K562 (cell line): ENCODE data around the gene DYNC1I1. TPM values are rescaled to one million over a fixed set of nuclear protein-coding genes. Genes with fewer than 3 reads are reported as not detected.

Experiments used
- ATAC-seq: fragments of 200-7000 bp; cut with Tn5 transposase; 3 replicates; pipeline ENCODE4 v1.9.1; 2020; ENCODE audit warnings: moderate library complexity
- BruUV-seq: library from RNA; stranded (reverse); fragments of 400-500 nt; replicated peaks from 2 replicates; lab custom pipeline; 2021; lab: Mats Ljungman, UMichigan
- CTCF ChIA-PET: fragments of 300-600 bp; formaldehyde crosslinking; extraction: SDS; loops from one replicate; lab custom pipeline; 2021; ENCODE audit warnings: low intra/inter-chr PET ratio; lab: Yijun Ruan, JAX
- POLR2A ChIA-PET: fragments of 300-600, 350-650 bp; sonication (Branson Sonifier 250); formaldehyde crosslinking; extraction: SDS; loops from one replicate; lab custom pipeline; 2021; ENCODE audit warnings: antibody characterized with exemption, inconsistent platforms; lab: Yijun Ruan, JAX
- DNase-seq, 4 experiments: peaks; one replicate each; pipeline versions ENCODE4 v3.0.0 to v3.0.0-alpha.2; 2011 to 2018; ENCODE audit warnings: low spot score in 3 of 4, mixed read lengths in 3 of 4; ENCODE audit errors: extremely low read depth in 1 of 4
- FAIRE-seq: peaks from 2 replicates; lab custom pipeline; 2011; peaks lifted over from hg19 to GRCh38; lab: Jason Lieb, UNC
- H2AFZ ChIP-seq: 2 replicates; pipeline ENCODE4 v1.6.0; 2011; ENCODE audit warnings: low read depth, low read length, control low read depth, inconsistent platforms
- H3K27ac ChIP-seq: fragments of 200-600 bp; 3 replicates; pipeline ENCODE4 v1.8.0; 2011; ENCODE audit warnings: low read depth, mild to moderate bottlenecking, control low read depth, inconsistent platforms, low read length, moderate library complexity, mixed read lengths; ENCODE audit errors: extremely low read depth
- H3K27me3 ChIP-seq, 2 experiments: fragments of 300-600 bp in 1 of 2; 2 replicates in 1 of 2; 3 replicates in 1 of 2; pipeline versions ENCODE4 v1.6.0 to v1.8.0; 2011; ENCODE audit warnings: inconsistent platforms in 2 of 2, low read length in 2 of 2, mild to moderate bottlenecking in 1 of 2, mixed read lengths in 1 of 2, moderate library complexity in 1 of 2; ENCODE audit not compliant: control insufficient read depth in 2 of 2, insufficient read depth in 2 of 2
- H3K36me3 ChIP-seq: fragments of 300-600 bp; 3 replicates; pipeline ENCODE4 v1.8.0; 2011; ENCODE audit warnings: mild to moderate bottlenecking, low read length, inconsistent platforms; ENCODE audit not compliant: control insufficient read depth, insufficient read depth
- H3K4me1 ChIP-seq, 2 experiments: fragments of 200-600 bp in 1 of 2; replicated peaks in 1 of 2; 2 replicates in 1 of 2; 3 replicates in 1 of 2; pipeline versions ENCODE4 v1.5.1 to v1.8.0; 2011; ENCODE audit warnings: inconsistent platforms in 2 of 2, low read length in 2 of 2, mild to moderate bottlenecking in 1 of 2, mixed read lengths in 1 of 2, moderate library complexity in 1 of 2; ENCODE audit not compliant: control insufficient read depth in 2 of 2, insufficient read depth in 2 of 2
- H3K4me2 ChIP-seq: 2 replicates; pipeline ENCODE4 v1.6.1; 2011; ENCODE audit warnings: low read length, control low read depth, inconsistent platforms, mixed read lengths; ENCODE audit not compliant: insufficient read depth
- H3K4me3 ChIP-seq: fragments of 200-600 bp; sonication (generic), shearing (Covaris generic); 2 replicates; pipeline ENCODE4 v1.5.1; 2016; ENCODE audit warnings: control low read depth, inconsistent platforms
- H3K79me2 ChIP-seq: fragments of 200-600 bp; 3 replicates; pipeline ENCODE4 v1.8.0; 2011; ENCODE audit warnings: low read length, inconsistent platforms; ENCODE audit not compliant: control insufficient read depth, insufficient read depth
- H3K9ac ChIP-seq, 2 experiments: 2 replicates each; pipeline versions ENCODE4 v1.6.0 to v1.6.1; 2011; ENCODE audit warnings: low read depth in 2 of 2, low read length in 2 of 2, control low read depth in 1 of 2, inconsistent platforms in 1 of 2, mild to moderate bottlenecking in 1 of 2, mixed read lengths in 1 of 2; ENCODE audit not compliant: insufficient read depth in 1 of 2
- H3K9me1 ChIP-seq: one replicate; pipeline ENCODE4 v1.6.0; 2011; ENCODE audit warnings: inconsistent platforms, mild to moderate bottlenecking, low read length, moderate library complexity; ENCODE audit not compliant: control insufficient read depth, insufficient read depth
- H3K9me3 ChIP-seq: replicated peaks from 2 replicates; pipeline ENCODE4 v1.5.1; 2011; ENCODE audit warnings: low read depth, low read length, inconsistent platforms; ENCODE audit not compliant: control insufficient read depth, insufficient read depth
- H4K20me1 ChIP-seq: replicated peaks from 2 replicates; pipeline ENCODE4 v1.6.1; 2011; ENCODE audit warnings: low read length, inconsistent platforms, mixed read lengths; ENCODE audit not compliant: control insufficient read depth, insufficient read depth
- ATF1 ChIP-seq, 2 experiments: fragments of 450-650 bp in 1 of 2; IDR thresholded peaks; 2 replicates each; pipeline ENCODE4 v1.6.1; 2016; ENCODE audit warnings: missing compliant biosample characterization in 1 of 2, missing genetic modification characterization in 1 of 2
- BRD4 ChIP-seq: fragments of 200-600 bp; sonication (generic); IDR thresholded peaks from 2 replicates; pipeline ENCODE4 v1.6.1; 2017; ENCODE audit warnings: inconsistent platforms
- C11orf30 ChIP-seq: fragments of 450-650 bp; IDR thresholded peaks from 2 replicates; pipeline ENCODE4 v1.6.1; 2016; ENCODE audit warnings: low read depth, mild to moderate bottlenecking
- GATAD2A ChIP-seq: fragments of 450-650 bp; IDR thresholded peaks from 2 replicates; pipeline ENCODE4 v1.6.1; 2017
- MAFF ChIP-seq: IDR thresholded peaks from 2 replicates; pipeline ENCODE4 v1.6.1; 2012; ENCODE audit warnings: low read length, improper control_type of control experiment
- RBFOX2 ChIP-seq: fragments of 200-400 bp; formaldehyde crosslinking; IDR thresholded peaks from 2 replicates; pipeline ENCODE4 v1.6.1; 2017; ENCODE audit warnings: low read depth, mild to moderate bottlenecking, low read length, moderate library complexity
- RFX1 ChIP-seq: fragments of 450-650 bp; IDR thresholded peaks from 2 replicates; pipeline ENCODE4 v1.6.1; 2016; ENCODE audit warnings: mild to moderate bottlenecking, moderate library complexity
- ZFP30 ChIP-seq: fragments of 250-450 bp; sonication (Bioruptor Pico); IDR thresholded peaks from 2 replicates; pipeline ENCODE4 v1.8.0; 2022; ENCODE audit warnings: moderate library complexity, mild to moderate bottlenecking, inconsistent platforms, borderline replicate concordance
- ZNF316 ChIP-seq: fragments of 450-650 bp; IDR thresholded peaks from 2 replicates; pipeline ENCODE4 v1.6.1; 2016
- WGBS: fragments of 100-300 bp; shearing (Covaris generic); methylation state at CpG from one replicate; pipeline ENCODE4 v1.1.6; 2016; ENCODE audit warnings: low coverage, mixed read lengths; ENCODE audit not compliant: insufficient coverage; ENCODE audit errors: missing lambda C conversion rate; 5-methylcytosine and 5-hydroxymethylcytosine counted together
- in situ Hi-C: fragments of 300-500 bp; cut with MboI; formaldehyde crosslinking; loops from 4 replicates; pipeline ENCODE4 v1.15.0; 2018; ENCODE audit warnings: inconsistent platforms, mixed read lengths
- intact Hi-C: fragments of 100-400 bp; cut with micrococcal nuclease; formaldehyde crosslinking; loops from 2 replicates; pipeline ENCODE4 v1.14.2; 2022
- polyA plus RNA-seq, 8 experiments: library from polyadenylated mRNA; depleted of rRNA in 4 of 8; stranded (reverse) in 5 of 8; unstranded in 3 of 8; fragments of >200 nt; fragmentation: Nextera tagmentation in 2 of 8; fragmentation: Illumina TruSeq in 1 of 8; extraction: Ambion mirVana in 2 of 8; extraction: Trizol in 1 of 8; gene quantifications; 2 replicates each; pipeline versions ENCODE4 v1.2.1 to v1.2.3, GENCODE V29; 2011 to 2014; ENCODE audit warnings: inconsistent platforms in 1 of 8, missing spikeins in 1 of 8
- total RNA-seq, 7 experiments: library from RNA; depleted of rRNA in 6 of 7; stranded (reverse); fragments of >200 nt in 6 of 7; fragmentation: Illumina TruSeq in 2 of 7; extraction: Trizol in 2 of 7; gene quantifications; 2 replicates each; pipeline versions ENCODE4 v1.2.1 to v1.2.3, GENCODE V29; 2011 to 2021; ENCODE audit warnings: low replicate concordance in 1 of 7

Gene DYNC1I1
- total and polyA plus RNA-seq, 9 of the 15 experiments (the other 6 are each of a cell fraction or from before 2014, with no cell fraction given) = 0.22 to 1.5 (median 0.44) TPM

GRCh38 chr7:95886501-95887090 lies 114.2 kb downstream of the DYNC1I1 start:
- FAIRE-seq (no peak), DNase-seq (no peak), ATAC-seq (no peak)
- Histone ChIP-seq H3K9me3 (no peaks in the 10 kb centered on the region), H3K79me2 (no peaks in the 10 kb centered on the region), H2AFZ (no peak overlapping the region), H4K20me1 (no peaks in the 10 kb centered on the region), H3K4me2 (no peak overlapping the region), H3K27me3 (no peaks in the 10 kb centered on the region), H3K4me1 (no peaks in the 10 kb centered on the region), H3K27ac (no peak overlapping the region), H3K9ac (no peak overlapping the region), H3K4me3 (no peak overlapping the region), H3K36me3 (no peaks in the 10 kb centered on the region), H3K9me1 (no peaks in the 10 kb centered on the region)
- intact Hi-C loops (no loop called here), in situ Hi-C loops (loop anchor here (25.0 kb wide), 1 partner anchor 374 kb away; no protein-coding TSS in a partner anchor)
- BruUV-seq = no TSS peak
- WGBS = 1% methylated on average over 4 of the region's 4 CpGs
- ChIA-PET CTCF (no interaction called here), POLR2A (no interaction called here)
- TF ChIP-seq ZFP30 (CRISPR knock-in tag) = no peak
- no peak for TF ChIP-seq BRD4
- peak; percentile 84 for TF ChIP-seq RFX1

- no TSS peak for BruUV-seq
- TF ChIP-seq MAFF (peak; percentile 33; the same call in 1 of the 2 replicates), ATF1 (CRISPR knock-in tag; IDR thresholded peaks at IDR 0.05) (no peak), ATF1 (tag; IDR thresholded peaks at IDR 0.05) (no peak), RBFOX2 (no peak), C11orf30 (peak; percentile 27; the same call in 1 of the 2 replicates), ZNF316 (peak; percentile 71), GATAD2A (no peak)
- Histone ChIP-seq H3K4me1 (no peaks in the 10 kb centered on the region), H3K36me3 (no peaks in the 10 kb centered on the region), H3K9me3 (no peaks in the 10 kb centered on the region), H3K4me3 (no peak overlapping the region), H3K9me1 (no peaks in the 10 kb centered on the region), H3K4me2 (no peak overlapping the region), H3K9ac (no peak overlapping the region), H3K27me3 (peaks cover 0 to 5% of the 10 kb centered on the region in 2 experiments; a peak in 2 of 5 replicates), H3K79me2 (no peaks in the 10 kb centered on the region), H3K27ac (no peak overlapping the region), H4K20me1 (no peaks in the 10 kb centered on the region), H2AFZ (no peak overlapping the region)
- intact Hi-C loops = no loop called here
- DNase-seq = no peak
- no peak for ATAC-seq
- in situ Hi-C loops = loop anchor here (25.0 kb wide), 1 partner anchor 381 kb away; no protein-coding TSS in a partner anchor
- ChIA-PET CTCF (no interaction called here), POLR2A (no interaction called here)
- no peak for FAIRE-seq
Measured at GRCh38 chr7:95893484-95893883, 121.1 kb downstream of the DYNC1I1 start.
